ENCODE measurements around the gene ZNF385C. TPM values are rescaled to one million over a fixed set of nuclear protein-coding genes. Genes with fewer than 3 reads are reported as not detected.

The ZNF385C gene
- total RNA-seq, 1 experiment from 2014 or later, result 3.7 TPM

DNA sequence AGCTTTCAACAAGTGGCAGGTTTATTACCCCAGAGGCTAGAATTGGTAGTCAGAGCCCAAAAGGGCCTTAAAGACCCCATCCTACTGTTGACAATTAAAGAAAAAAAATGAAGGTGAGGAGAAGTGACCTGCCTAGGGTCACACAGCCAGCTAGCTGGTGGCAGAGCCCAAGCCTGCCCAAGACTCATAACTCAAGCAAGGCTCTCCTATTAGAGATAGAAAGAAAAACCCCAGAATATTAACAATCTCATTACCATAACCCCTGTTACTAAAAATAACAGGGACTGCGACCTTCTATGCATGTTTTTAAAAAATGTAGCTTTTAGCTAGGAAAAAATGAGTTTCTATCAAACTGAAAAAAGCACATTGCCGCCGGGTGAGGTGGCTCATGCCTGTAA, 38.4 kb upstream of the ZNF385C start:
- ChIA-PET CTCF (interaction anchor here (0.5 to 2.4 kb wide), 17 partner anchors 13 to 411 kb away, joined by 3 to 11 read pairs (median 5); partner anchors contain the start of genes DHX58, KAT2A and NKIRAS2), POLR2A (no interaction called here)
- Mint-ChIP-seq H3K9me3 (no peaks in the 10 kb centered on the region), H3K4me1 (peaks cover 37% of the 10 kb centered on the region), H3K27me3 (ENCODE audit: low read depth) (no peaks in the 10 kb centered on the region), H3K36me3 (peaks cover 6% of the 10 kb centered on the region; the same call in 1 of the 2 replicates), H3K4me3 (no peak overlapping the region), H3K27ac (peak overlapping the region; percentile 97)
- TF ChIP-seq, protein P1, sequence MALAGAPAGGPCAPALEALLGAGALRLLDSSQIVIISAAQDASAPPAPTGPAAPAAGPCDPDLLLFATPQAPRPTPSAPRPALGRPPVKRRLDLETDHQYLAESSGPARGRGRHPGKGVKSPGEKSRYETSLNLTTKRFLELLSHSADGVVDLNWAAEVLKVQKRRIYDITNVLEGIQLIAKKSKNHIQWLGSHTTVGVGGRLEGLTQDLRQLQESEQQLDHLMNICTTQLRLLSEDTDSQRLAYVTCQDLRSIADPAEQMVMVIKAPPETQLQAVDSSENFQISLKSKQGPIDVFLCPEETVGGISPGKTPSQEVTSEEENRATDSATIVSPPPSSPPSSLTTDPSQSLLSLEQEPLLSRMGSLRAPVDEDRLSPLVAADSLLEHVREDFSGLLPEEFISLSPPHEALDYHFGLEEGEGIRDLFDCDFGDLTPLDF (CRISPR knock-in tag; IDR thresholded peaks at IDR 0.05), result no peak
- TF ChIP-seq, protein P2, sequence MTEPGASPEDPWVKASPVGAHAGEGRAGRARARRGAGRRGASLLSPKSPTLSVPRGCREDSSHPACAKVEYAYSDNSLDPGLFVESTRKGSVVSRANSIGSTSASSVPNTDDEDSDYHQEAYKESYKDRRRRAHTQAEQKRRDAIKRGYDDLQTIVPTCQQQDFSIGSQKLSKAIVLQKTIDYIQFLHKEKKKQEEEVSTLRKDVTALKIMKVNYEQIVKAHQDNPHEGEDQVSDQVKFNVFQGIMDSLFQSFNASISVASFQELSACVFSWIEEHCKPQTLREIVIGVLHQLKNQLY (CRISPR knock-in tag; IDR thresholded peaks at IDR 0.05), result no peak
- TF ChIP-seq SOX15 (CRISPR knock-in tag; IDR thresholded peaks at IDR 0.05) (no peak), ZNF396 (CRISPR knock-in tag; IDR thresholded peaks at IDR 0.05; ENCODE audit: borderline replicate concordance) (no peak), NR3C1 (CRISPR knock-in tag; conservative IDR thresholded peaks at IDR 0.05; ENCODE audit: low read depth) (no peak), EMX1 (CRISPR knock-in tag; IDR thresholded peaks at IDR 0.05) (no peak), MXD4 (CRISPR knock-in tag; IDR thresholded peaks at IDR 0.05; ENCODE audit: borderline replicate concordance) (no peak)
- TF ChIP-seq, protein P3, sequence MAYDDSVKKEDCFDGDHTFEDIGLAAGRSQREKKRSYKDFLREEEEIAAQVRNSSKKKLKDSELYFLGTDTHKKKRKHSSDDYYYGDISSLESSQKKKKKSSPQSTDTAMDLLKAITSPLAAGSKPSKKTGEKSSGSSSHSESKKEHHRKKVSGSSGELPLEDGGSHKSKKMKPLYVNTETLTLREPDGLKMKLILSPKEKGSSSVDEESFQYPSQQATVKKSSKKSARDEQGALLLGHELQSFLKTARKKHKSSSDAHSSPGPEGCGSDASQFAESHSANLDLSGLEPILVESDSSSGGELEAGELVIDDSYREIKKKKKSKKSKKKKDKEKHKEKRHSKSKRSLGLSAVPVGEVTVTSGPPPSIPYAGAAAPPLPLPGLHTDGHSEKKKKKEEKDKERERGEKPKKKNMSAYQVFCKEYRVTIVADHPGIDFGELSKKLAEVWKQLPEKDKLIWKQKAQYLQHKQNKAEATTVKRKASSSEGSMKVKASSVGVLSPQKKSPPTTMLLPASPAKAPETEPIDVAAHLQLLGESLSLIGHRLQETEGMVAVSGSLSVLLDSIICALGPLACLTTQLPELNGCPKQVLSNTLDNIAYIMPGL (CRISPR knock-in tag; IDR thresholded peaks at IDR 0.05), result no peak
- DNase-seq (ENCODE audit: low spot score) (no peak), ATAC-seq (no peak)

DNA sequence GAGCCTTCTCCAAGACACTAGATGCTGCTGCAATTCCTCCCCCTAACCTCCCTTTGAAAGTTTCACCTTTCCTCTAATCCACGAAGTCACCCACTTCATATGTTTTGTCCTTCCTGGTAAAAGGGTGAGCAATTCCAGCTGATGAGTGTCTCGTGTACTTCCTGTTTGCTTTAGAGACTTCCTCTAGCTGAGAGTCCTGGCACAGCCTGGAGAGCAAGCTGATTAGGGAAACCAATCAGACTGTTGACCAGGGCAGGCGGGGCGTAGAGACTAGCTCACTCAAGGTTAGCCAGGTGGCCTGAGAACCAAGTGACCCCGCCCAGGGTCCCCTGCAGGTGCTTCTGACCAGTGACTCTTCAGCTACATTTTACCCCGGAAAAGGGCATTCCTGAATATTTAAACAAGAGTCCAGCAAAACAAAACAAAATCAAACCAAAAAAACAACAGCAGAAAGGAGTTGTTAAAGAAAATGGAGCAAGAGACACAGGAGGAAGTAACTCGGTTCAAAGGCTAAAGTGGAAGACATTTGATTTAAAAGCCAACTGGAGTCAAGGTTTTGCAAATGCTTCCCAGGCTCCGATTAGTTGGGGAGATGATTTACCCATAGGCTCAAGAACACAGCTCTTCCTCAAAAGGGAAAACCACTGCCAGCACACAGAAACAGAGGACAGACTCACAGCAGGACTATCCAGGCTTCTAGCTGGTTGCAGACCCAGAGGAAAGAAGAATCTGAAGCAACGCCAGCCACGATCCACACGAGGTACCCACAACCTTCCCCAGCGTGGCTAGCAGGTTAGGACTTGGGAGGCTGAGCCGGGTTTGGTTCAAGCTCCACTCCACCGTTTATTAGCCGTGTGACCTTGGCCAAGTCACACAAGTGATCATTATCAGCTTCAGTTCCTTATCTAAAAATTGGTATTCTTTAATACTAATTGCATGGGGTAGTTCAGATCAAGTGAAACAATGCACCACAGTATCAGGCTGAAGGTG, 37.7 kb upstream of the ZNF385C start:
- H3K4me3 Mint-ChIP-seq, result peak overlapping the region; percentile 15; the same call in 1 of the 2 replicates
- ChIA-PET CTCF (interaction anchor here (0.5 to 1.6 kb wide), 20 partner anchors 12 to 411 kb away, joined by 3 to 11 read pairs (median 4); partner anchors contain the start of genes DHX58, KAT2A, KCNH4 and NKIRAS2), POLR2A (interaction anchor here (0.5 kb wide), 1 partner anchor 349 kb away, joined by 3 read pairs; no protein-coding TSS in a partner anchor)
- no peaks in the 10 kb centered on the region for H3K27me3 Mint-ChIP-seq (ENCODE audit: low read depth)
- H3K4me1 Mint-ChIP-seq, result peaks cover 42% of the 10 kb centered on the region
- peak overlapping the region; percentile 97 for H3K27ac Mint-ChIP-seq
- H3K9me3 Mint-ChIP-seq, result no peaks in the 10 kb centered on the region
- TF ChIP-seq ZNF232 (CRISPR knock-in tag; IDR thresholded peaks at IDR 0.05), result 0 out of 2 replicates have a peak, but pooled peaks have one; percentile 38
- TF ChIP-seq ZNF138 (CRISPR knock-in tag; conservative IDR thresholded peaks at IDR 0.05), result no peak
- DNase-seq (ENCODE audit: low spot score) (peak; percentile 69), ATAC-seq (peak; percentile 92)
- peaks cover 2% of the 10 kb centered on the region; the same call in 1 of the 2 replicates for H3K36me3 Mint-ChIP-seq

DNA sequence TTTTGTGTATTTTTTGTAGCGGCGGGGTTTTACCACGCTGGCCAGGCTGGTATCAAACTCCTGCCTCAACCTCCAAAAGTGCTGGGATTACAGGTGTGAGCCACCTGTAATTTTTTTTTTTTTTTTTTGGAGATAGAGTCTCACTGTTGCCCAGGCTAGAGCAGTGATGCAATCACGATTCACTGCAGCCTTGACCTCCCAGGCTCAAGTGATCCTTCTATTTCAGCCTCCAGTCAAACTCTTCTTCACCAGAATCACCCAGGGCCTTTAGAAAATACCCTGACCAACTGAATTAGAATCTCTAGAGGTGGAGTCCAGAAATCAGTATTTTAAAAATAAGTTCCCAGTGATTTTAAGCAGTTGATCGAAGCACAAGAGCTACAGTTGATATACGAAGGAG, 36.9 kb upstream of the ZNF385C start:
- TF ChIP-seq SOX15 (CRISPR knock-in tag; IDR thresholded peaks at IDR 0.05) (no peak), CREB1 (CRISPR knock-in tag; IDR thresholded peaks at IDR 0.05) (no peak), NR2C2 (CRISPR knock-in tag; IDR thresholded peaks at IDR 0.05) (no peak), MXD4 (CRISPR knock-in tag; IDR thresholded peaks at IDR 0.05; ENCODE audit: borderline replicate concordance) (no peak)
- TF ChIP-seq, protein P4, sequence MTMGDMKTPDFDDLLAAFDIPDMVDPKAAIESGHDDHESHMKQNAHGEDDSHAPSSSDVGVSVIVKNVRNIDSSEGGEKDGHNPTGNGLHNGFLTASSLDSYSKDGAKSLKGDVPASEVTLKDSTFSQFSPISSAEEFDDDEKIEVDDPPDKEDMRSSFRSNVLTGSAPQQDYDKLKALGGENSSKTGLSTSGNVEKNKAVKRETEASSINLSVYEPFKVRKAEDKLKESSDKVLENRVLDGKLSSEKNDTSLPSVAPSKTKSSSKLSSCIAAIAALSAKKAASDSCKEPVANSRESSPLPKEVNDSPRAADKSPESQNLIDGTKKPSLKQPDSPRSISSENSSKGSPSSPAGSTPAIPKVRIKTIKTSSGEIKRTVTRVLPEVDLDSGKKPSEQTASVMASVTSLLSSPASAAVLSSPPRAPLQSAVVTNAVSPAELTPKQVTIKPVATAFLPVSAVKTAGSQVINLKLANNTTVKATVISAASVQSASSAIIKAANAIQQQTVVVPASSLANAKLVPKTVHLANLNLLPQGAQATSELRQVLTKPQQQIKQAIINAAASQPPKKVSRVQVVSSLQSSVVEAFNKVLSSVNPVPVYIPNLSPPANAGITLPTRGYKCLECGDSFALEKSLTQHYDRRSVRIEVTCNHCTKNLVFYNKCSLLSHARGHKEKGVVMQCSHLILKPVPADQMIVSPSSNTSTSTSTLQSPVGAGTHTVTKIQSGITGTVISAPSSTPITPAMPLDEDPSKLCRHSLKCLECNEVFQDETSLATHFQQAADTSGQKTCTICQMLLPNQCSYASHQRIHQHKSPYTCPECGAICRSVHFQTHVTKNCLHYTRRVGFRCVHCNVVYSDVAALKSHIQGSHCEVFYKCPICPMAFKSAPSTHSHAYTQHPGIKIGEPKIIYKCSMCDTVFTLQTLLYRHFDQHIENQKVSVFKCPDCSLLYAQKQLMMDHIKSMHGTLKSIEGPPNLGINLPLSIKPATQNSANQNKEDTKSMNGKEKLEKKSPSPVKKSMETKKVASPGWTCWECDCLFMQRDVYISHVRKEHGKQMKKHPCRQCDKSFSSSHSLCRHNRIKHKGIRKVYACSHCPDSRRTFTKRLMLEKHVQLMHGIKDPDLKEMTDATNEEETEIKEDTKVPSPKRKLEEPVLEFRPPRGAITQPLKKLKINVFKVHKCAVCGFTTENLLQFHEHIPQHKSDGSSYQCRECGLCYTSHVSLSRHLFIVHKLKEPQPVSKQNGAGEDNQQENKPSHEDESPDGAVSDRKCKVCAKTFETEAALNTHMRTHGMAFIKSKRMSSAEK (CRISPR knock-in tag; IDR thresholded peaks at IDR 0.05; ENCODE audit: borderline replicate concordance), result no peak
- H3K4me3 Mint-ChIP-seq, result peak overlapping the region; percentile 3; the same call in 1 of the 2 replicates
- H3K27ac Mint-ChIP-seq, result peak overlapping the region; percentile 97
- H3K9me3 Mint-ChIP-seq, result no peaks in the 10 kb centered on the region
- H3K36me3 Mint-ChIP-seq, result peaks cover 2% of the 10 kb centered on the region; the same call in 1 of the 2 replicates
- H3K4me1 Mint-ChIP-seq, result peaks cover 45% of the 10 kb centered on the region
- no peaks in the 10 kb centered on the region for H3K27me3 Mint-ChIP-seq (ENCODE audit: low read depth)
- POLR2A ChIA-PET, result interaction anchor here (0.7 kb wide), 1 partner anchor 141 kb away, joined by 3 read pairs; the partner anchor contains the start of gene STAT5B
- CTCF ChIA-PET, result interaction anchor here (0.8 to 2.3 kb wide), 14 partner anchors 11 to 383 kb away, joined by 3 to 11 read pairs (median 4); partner anchors contain the start of genes DHX58, HSPB9, KAT2A and KCNH4
- ATAC-seq (no peak), DNase-seq (ENCODE audit: low spot score) (no peak)
